Nephron (organoid): ENCODE measurements around the gene WASF2.

Experiments
- H3K27ac Mint-ChIP-seq, 3 experiments: 2 replicates each; pipeline ENCODE4 v1.8.0; 2020; ENCODE audit warnings: mixed read lengths in 3 of 3, mild to moderate bottlenecking in 2 of 3, moderate library complexity in 1 of 3
- H3K27me3 Mint-ChIP-seq: 2 replicates; pipeline ENCODE4 v1.8.0; 2021; ENCODE audit warnings: low read depth, mild to moderate bottlenecking, moderate library complexity, mixed read lengths
- H3K36me3 Mint-ChIP-seq: 2 replicates; pipeline ENCODE4 v1.8.0; 2020; ENCODE audit warnings: low read depth, mixed read lengths
- H3K4me1 Mint-ChIP-seq: 2 replicates; pipeline ENCODE4 v1.8.0; 2020; ENCODE audit warnings: mixed read lengths
- H3K4me3 Mint-ChIP-seq, 3 experiments: 2 replicates each; pipeline ENCODE4 v1.8.0; 2020; ENCODE audit warnings: mild to moderate bottlenecking in 3 of 3, mixed read lengths in 3 of 3, moderate library complexity in 2 of 3
- H3K9me3 Mint-ChIP-seq: 2 replicates; pipeline ENCODE4 v1.8.0; 2020; ENCODE audit warnings: mixed read lengths
- TF ChIP-seq, protein P1 (sequence below), 3 experiments: fragments of 200-600 bp; sonication (generic); IDR thresholded peaks; one replicate each; pipeline ENCODE4 v1.5.0; 2021; ENCODE audit warnings: antibody characterized with exemption in 3 of 3; ENCODE audit not compliant: unreplicated experiment in 3 of 3

Gene WASF2

DNA sequence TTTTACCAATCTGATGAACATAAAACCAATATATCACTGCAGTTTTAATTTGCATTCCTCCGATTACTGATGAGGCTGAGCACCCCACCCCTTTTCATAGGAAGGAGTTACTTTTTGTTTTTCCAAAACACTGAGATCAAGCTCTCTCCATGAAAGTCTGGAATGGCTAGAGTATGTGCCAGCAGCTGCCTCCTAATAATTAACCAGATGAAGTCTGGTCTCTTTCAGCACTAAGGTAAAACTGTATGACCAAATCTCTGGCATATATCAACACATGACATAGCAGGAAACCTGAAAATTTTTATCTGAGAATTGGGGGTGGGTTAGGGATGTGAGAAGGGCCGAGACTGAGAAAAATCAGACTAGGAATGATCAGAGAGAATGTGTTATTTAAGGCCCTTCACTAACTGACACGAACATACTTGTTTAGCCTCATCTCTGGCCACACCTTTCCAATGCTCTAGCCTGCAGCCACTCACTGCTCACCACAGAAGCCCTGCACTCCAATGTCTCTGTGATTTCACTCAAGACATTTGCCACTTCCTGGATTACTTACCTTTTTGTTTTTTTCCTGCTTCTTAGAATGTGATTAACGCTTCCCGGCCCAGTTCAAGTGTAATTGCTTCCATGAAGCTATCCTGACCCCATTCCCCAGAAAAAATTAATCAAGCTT is 34.7 kb downstream of the WASF2 start:
- no peaks in the 10 kb centered on the region for H3K27me3 Mint-ChIP-seq
- peaks cover 8% of the 10 kb centered on the region for H3K36me3 Mint-ChIP-seq
- H3K9me3 Mint-ChIP-seq, result no peaks in the 10 kb centered on the region
- peaks cover 29% of the 10 kb centered on the region for H3K4me1 Mint-ChIP-seq
- no peak overlapping the region for H3K4me3 Mint-ChIP-seq
- TF ChIP-seq, protein P1, sequence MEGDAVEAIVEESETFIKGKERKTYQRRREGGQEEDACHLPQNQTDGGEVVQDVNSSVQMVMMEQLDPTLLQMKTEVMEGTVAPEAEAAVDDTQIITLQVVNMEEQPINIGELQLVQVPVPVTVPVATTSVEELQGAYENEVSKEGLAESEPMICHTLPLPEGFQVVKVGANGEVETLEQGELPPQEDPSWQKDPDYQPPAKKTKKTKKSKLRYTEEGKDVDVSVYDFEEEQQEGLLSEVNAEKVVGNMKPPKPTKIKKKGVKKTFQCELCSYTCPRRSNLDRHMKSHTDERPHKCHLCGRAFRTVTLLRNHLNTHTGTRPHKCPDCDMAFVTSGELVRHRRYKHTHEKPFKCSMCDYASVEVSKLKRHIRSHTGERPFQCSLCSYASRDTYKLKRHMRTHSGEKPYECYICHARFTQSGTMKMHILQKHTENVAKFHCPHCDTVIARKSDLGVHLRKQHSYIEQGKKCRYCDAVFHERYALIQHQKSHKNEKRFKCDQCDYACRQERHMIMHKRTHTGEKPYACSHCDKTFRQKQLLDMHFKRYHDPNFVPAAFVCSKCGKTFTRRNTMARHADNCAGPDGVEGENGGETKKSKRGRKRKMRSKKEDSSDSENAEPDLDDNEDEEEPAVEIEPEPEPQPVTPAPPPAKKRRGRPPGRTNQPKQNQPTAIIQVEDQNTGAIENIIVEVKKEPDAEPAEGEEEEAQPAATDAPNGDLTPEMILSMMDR (IDR thresholded peaks at IDR 0.05; ENCODE audit: unreplicated experiment in 3 of 3), result no peak
- H3K27ac Mint-ChIP-seq, result peak overlapping the region; percentile 67 to 90 (median 83)

GRCh38 chr1:27454610-27455009 is 35.4 kb downstream of the WASF2 start:
- TF ChIP-seq, protein P1 (IDR thresholded peaks at IDR 0.05; ENCODE audit: unreplicated experiment in 3 of 3), result no peak
- peaks cover 25% of the 10 kb centered on the region for H3K4me1 Mint-ChIP-seq
- no peak overlapping the region for H3K4me3 Mint-ChIP-seq
- peak overlapping the region in 2 of 3 experiments; percentile 83 to 90 for H3K27ac Mint-ChIP-seq
- no peaks in the 10 kb centered on the region for H3K27me3 Mint-ChIP-seq
- H3K9me3 Mint-ChIP-seq, result no peaks in the 10 kb centered on the region
- peaks cover 8% of the 10 kb centered on the region for H3K36me3 Mint-ChIP-seq

GRCh38 chr1:27451343-27451742 is 38.6 kb downstream of the WASF2 start:
- no peak overlapping the region for H3K4me3 Mint-ChIP-seq
- no peaks in the 10 kb centered on the region for H3K9me3 Mint-ChIP-seq
- TF ChIP-seq, protein P1 (IDR thresholded peaks at IDR 0.05; ENCODE audit: unreplicated experiment in 3 of 3), result no peak
- H3K27ac Mint-ChIP-seq, result peak overlapping the region; percentile 14 to 57 (median 36)
- H3K36me3 Mint-ChIP-seq, result peaks cover 13% of the 10 kb centered on the region
- no peaks in the 10 kb centered on the region for H3K27me3 Mint-ChIP-seq
- peaks cover 39% of the 10 kb centered on the region for H3K4me1 Mint-ChIP-seq

DNA sequence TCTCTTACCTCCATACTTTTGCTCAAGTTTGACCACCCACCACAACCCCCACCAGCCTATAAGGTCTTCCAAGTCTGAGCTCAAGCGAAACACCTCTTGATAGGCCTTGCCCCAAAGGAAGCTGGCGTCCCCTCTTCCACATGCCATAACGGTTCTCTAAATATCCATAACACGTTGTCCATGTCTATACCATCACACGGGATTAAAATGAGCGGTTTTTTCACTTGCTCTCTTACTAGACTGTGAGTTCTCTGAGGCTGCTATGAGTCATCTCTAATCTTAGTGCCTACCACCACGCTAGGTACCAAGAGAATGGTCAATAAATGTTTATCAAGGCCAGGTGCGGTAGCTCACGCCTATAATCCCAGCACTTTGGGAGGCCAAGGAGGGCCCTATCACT is 41.0 kb downstream of the WASF2 start:
- Mint-ChIP-seq H3K4me1 (peaks cover 40% of the 10 kb centered on the region), H3K4me3 (no peak overlapping the region), H3K27ac (no peak overlapping the region), H3K27me3 (no peaks in the 10 kb centered on the region), H3K9me3 (no peaks in the 10 kb centered on the region), H3K36me3 (peaks cover 6% of the 10 kb centered on the region)
- TF ChIP-seq, protein P1 (IDR thresholded peaks at IDR 0.05; ENCODE audit: unreplicated experiment in 3 of 3), result no peak

DNA sequence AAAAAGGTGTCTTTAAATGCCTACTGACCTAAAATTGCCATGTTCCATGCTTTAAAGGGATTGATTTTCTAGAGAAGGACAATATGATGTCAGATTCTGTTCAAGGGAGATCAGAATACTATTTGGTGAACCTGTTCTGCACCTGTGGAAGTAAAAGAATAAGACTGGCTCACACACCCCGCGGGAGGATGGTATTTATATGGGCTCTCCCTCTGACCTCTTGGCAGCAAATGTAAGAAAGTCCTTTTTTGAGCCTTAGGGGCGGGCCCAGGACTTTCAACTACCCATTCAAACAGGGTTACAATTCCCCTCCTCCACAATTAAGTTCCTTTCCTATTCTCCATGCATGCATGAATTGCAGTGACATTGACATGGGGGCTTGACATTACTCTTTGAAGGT is 42.1 kb downstream of the WASF2 start:
- TF ChIP-seq, protein P1 (IDR thresholded peaks at IDR 0.05; ENCODE audit: unreplicated experiment in 3 of 3), result no peak
- peak overlapping the region in 1 of 3 experiments; percentile 58 for H3K27ac Mint-ChIP-seq
- H3K36me3 Mint-ChIP-seq, result peaks cover 6% of the 10 kb centered on the region
- H3K27me3 Mint-ChIP-seq, result no peaks in the 10 kb centered on the region
- H3K4me1 Mint-ChIP-seq, result peaks cover 36% of the 10 kb centered on the region
- H3K4me3 Mint-ChIP-seq, result no peak overlapping the region
- H3K9me3 Mint-ChIP-seq, result no peaks in the 10 kb centered on the region

DNA sequence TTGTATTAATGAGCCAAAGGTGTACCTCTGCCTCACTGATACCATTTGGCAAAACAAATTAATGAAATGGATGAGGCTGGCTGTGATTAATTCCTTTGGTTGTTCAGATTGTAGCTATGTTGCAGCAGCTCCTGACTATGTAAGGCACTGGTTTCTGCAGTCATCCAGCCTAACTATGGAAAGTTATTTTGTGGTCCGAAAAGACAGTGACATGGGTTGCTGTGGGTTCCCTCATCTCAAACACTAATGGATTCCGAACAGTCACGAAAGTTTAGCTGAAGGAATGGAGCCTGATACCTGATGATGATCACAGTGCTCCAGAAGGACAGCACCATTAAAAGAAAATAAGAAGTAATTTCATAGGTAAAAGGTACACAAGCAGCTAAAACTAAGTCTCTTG is 42.6 kb downstream of the WASF2 start:
- Mint-ChIP-seq H3K36me3 (peaks cover 6% of the 10 kb centered on the region), H3K9me3 (no peaks in the 10 kb centered on the region), H3K27me3 (no peaks in the 10 kb centered on the region), H3K4me1 (peaks cover 36% of the 10 kb centered on the region), H3K27ac (no peak overlapping the region), H3K4me3 (no peak overlapping the region)
- TF ChIP-seq, protein P1 (IDR thresholded peaks at IDR 0.05; ENCODE audit: unreplicated experiment in 3 of 3), result no peak
